Endodermal cell (in vitro differentiated cells): ENCODE measurements around the gene CEP128. TPM values are rescaled to one million over a fixed set of nuclear protein-coding genes. Genes with fewer than 3 reads are reported as not detected.

ENCODE experiments used
- DNase-seq: peaks from one replicate; pipeline ENCODE4 v3.0.0-alpha.2; 2017
- H3K27ac ChIP-seq: 2 replicates; pipeline ENCODE4 v1.5.1; 2013; ENCODE audit warnings: mild to moderate bottlenecking, low read depth, low read length, moderate library complexity
- H3K27me3 ChIP-seq: 2 replicates; pipeline ENCODE4 v1.6.1; 2013; ENCODE audit warnings: mild to moderate bottlenecking, low read length, moderate library complexity; ENCODE audit not compliant: insufficient read depth, control insufficient read depth, poor library complexity, severe bottlenecking
- H3K36me3 ChIP-seq: 2 replicates; pipeline ENCODE4 v1.7.0; 2013; ENCODE audit warnings: mild to moderate bottlenecking, low read length, moderate library complexity; ENCODE audit not compliant: control insufficient read depth, insufficient read depth
- H3K4me1 ChIP-seq: one replicate; pipeline ENCODE4 v1.7.0; 2013; ENCODE audit warnings: low read length; ENCODE audit not compliant: control insufficient read depth, insufficient read depth
- H3K4me3 ChIP-seq: 2 replicates; pipeline ENCODE4 v1.5.1; 2013; ENCODE audit warnings: mild to moderate bottlenecking, low read length, moderate library complexity
- H3K9ac ChIP-seq: 2 replicates; pipeline ENCODE4 v1.6.1; 2013; ENCODE audit warnings: mild to moderate bottlenecking, low read length, moderate library complexity; ENCODE audit not compliant: poor library complexity, severe bottlenecking; ENCODE audit errors: extremely low read depth
- H3K9me3 ChIP-seq: 2 replicates; pipeline ENCODE4 v1.6.1; 2013; ENCODE audit warnings: mild to moderate bottlenecking, low read length, moderate library complexity; ENCODE audit not compliant: control insufficient read depth
- H3K27ac Mint-ChIP-seq: 2 replicates; pipeline ENCODE4 v1.8.0; 2020; ENCODE audit warnings: mixed read lengths
- H3K27me3 Mint-ChIP-seq: 2 replicates; pipeline ENCODE4 v1.8.0; 2021; ENCODE audit warnings: mild to moderate bottlenecking, mixed read lengths; ENCODE audit not compliant: insufficient read depth
- H3K36me3 Mint-ChIP-seq: 2 replicates; pipeline ENCODE4 v1.8.0; 2020; ENCODE audit warnings: low read depth, mixed read lengths
- H3K4me1 Mint-ChIP-seq: 2 replicates; pipeline ENCODE4 v1.8.0; 2020; ENCODE audit warnings: mixed read lengths
- H3K4me3 Mint-ChIP-seq: 2 replicates; pipeline ENCODE4 v1.8.0; 2020; ENCODE audit warnings: mild to moderate bottlenecking, moderate library complexity, mixed read lengths
- H3K9me3 Mint-ChIP-seq: 2 replicates; pipeline ENCODE4 v1.8.0; 2020; ENCODE audit warnings: mild to moderate bottlenecking, mixed read lengths
- CTCF ChIP-seq: fragments of 200-600 bp; sonication (generic); conservative IDR thresholded peaks from 2 replicates; pipeline ENCODE4 v1.5.0; 2021; ENCODE audit warnings: antibody characterized with exemption, mild to moderate bottlenecking
- WGBS, 2 experiments: methylation state at CpG; one replicate each; pipeline versions ENCODE4 v1.1.5 to v1.1.7; 2013; ENCODE audit warnings: missing lambda C conversion rate in 2 of 2, mixed read lengths in 1 of 2; ENCODE audit not compliant: insufficient coverage in 1 of 2, insufficient read length in 1 of 2; 5-methylcytosine and 5-hydroxymethylcytosine counted together
- total RNA-seq, 2 donors: library from RNA; stranded (reverse); fragmentation: NEBNext Ultra II Directional in 1 of 2; extraction: Animal tissue kit (Norgen Biotek cat#: 25700) in 1 of 2; gene quantifications; 2 replicates in 1 of 2; 3 replicates in 1 of 2; pipeline ENCODE4 v1.2.1, GENCODE V29; 2021

Gene CEP128
- total RNA-seq, 2 donors from 2014 or later, result 21.6 to 29.0 TPM

DNA sequence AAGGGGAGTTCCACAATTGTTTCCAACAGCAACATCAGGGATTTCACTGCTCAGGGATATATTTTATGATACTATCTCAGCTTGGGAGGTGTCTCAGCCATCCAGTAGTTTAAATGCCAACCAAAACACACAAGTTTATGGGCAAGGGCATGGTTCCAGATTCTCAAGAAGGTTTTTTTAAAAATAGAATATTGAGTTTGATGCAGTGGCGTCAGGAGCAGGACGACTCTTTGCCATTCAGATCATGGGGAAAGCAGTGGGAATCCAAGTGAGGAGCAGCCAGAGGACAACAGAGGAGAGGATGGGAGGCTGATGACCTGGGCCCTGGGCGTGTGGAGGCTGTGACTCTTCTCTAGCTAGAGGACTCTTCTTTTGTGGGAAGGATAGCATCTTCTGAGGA is 39.6 kb upstream of the CEP128 start:
- peaks cover 9% of the 10 kb centered on the region for H3K27me3 Mint-ChIP-seq
- Histone ChIP-seq H3K27ac (no peak overlapping the region), H3K9ac (no peak overlapping the region), H3K27me3 (peaks cover 6% of the 10 kb centered on the region), H3K9me3 (no peaks in the 10 kb centered on the region), H3K36me3 (no peaks in the 10 kb centered on the region), H3K4me3 (no peak overlapping the region), H3K4me1 (no peaks in the 10 kb centered on the region)
- 92 to 93% methylated on average over 3 of the region's 3 CpGs for WGBS, 2 experiments
- no peaks in the 10 kb centered on the region for H3K36me3 Mint-ChIP-seq
- no peak overlapping the region for H3K27ac Mint-ChIP-seq
- no peaks in the 10 kb centered on the region for H3K4me1 Mint-ChIP-seq
- H3K4me3 Mint-ChIP-seq, result no peak overlapping the region
- H3K9me3 Mint-ChIP-seq, result no peaks in the 10 kb centered on the region
- no peak for TF ChIP-seq CTCF
- no peak for DNase-seq

GRCh38 chr14:80979951-80980350 is 38.4 kb upstream of the CEP128 start:
- DNase-seq, result no peak
- Histone ChIP-seq H3K9ac (no peak overlapping the region), H3K4me1 (no peaks in the 10 kb centered on the region), H3K36me3 (no peaks in the 10 kb centered on the region), H3K4me3 (no peak overlapping the region), H3K27me3 (peaks cover 6% of the 10 kb centered on the region), H3K9me3 (no peaks in the 10 kb centered on the region), H3K27ac (no peak overlapping the region)
- no peaks in the 10 kb centered on the region for H3K9me3 Mint-ChIP-seq
- H3K27ac Mint-ChIP-seq, result no peak overlapping the region
- 90 to 96% methylated on average over 2 of the region's 2 CpGs for WGBS, 2 experiments
- no peaks in the 10 kb centered on the region for H3K36me3 Mint-ChIP-seq
- H3K27me3 Mint-ChIP-seq, result peaks cover 17% of the 10 kb centered on the region
- no peak for TF ChIP-seq CTCF
- H3K4me3 Mint-ChIP-seq, result no peak overlapping the region
- no peaks in the 10 kb centered on the region for H3K4me1 Mint-ChIP-seq

DNA sequence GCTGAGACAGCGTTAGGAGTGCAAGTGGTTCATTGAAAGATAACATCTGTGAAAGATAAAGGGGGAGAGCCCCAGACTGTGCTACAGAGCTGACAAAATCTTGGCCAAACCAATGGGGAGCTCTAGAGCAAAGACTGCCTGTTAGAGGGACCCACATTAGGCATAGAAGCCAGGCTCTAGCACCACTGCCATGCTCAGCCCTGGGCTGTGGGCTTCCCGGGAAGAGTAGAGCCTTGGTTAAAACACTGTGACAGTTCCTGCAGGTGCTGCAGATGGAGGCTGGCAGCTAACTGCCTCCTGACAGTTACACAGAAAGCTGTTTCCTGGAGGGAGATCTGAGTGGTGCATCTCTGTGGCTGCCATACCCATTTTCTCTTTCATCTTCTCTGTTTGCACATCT is 36.9 kb upstream of the CEP128 start:
- peaks cover 7% of the 10 kb centered on the region for H3K4me1 Mint-ChIP-seq
- no peak overlapping the region for H3K27ac Mint-ChIP-seq
- peaks cover 18% of the 10 kb centered on the region for H3K27me3 Mint-ChIP-seq
- DNase-seq, result no peak
- H3K9me3 Mint-ChIP-seq, result no peaks in the 10 kb centered on the region
- no peaks in the 10 kb centered on the region for H3K36me3 Mint-ChIP-seq
- TF ChIP-seq CTCF, result no peak
- Histone ChIP-seq H3K27ac (no peak overlapping the region), H3K27me3 (peaks cover 6% of the 10 kb centered on the region), H3K9me3 (no peaks in the 10 kb centered on the region), H3K4me3 (no peak overlapping the region), H3K4me1 (no peaks in the 10 kb centered on the region), H3K36me3 (no peaks in the 10 kb centered on the region), H3K9ac (no peak overlapping the region)
- whole genome bisulfite sequencing, 2 experiments, result 92 to 100% methylated on average over 2 of the region's 2 CpGs
- no peak overlapping the region for H3K4me3 Mint-ChIP-seq
